ENCODE data around the gene NAV2. TPM values are rescaled to one million over a fixed set of nuclear protein-coding genes. Genes with fewer than 3 reads are reported as not detected.

NAV2 gene
- total and polyA plus RNA-seq, 2 donors (not counting 1 experiment from before 2014, with no cell fraction given): 8.1 to 14.0 TPM

DNA sequence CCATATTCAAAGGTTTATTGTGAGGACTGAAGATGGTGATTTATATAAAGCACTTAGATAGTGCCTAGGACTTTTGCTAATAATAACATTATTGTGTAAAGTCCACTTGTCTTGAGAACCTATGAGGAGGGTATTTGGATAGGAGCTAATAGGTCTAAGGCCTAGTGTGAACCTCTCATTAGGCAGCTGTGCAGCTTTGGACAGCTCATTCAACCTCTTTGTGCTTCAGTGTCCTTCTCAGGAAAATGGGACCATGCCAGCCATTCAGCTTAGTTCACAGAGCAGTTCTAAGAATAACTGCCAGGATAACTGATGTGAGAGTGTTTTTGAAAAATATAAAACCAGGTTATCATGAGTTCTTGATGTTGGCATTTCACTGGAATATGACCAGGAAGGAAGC lies 56.2 kb downstream of the NAV2 start:
- Histone ChIP-seq H3K9ac (ENCODE audit: insufficient read depth, low read length) (no peak overlapping the region), H3K36me3 (ENCODE audit: control insufficient read depth, insufficient read depth, low read length) (no peaks in the 10 kb centered on the region), H2AFZ (ENCODE audit: low read length) (no peak overlapping the region), H4K20me1 (ENCODE audit: control insufficient read depth, extremely low read depth, insufficient read depth, low read length) (peaks cover 14% of the 10 kb centered on the region), H3K4me1 (ENCODE audit: control insufficient read depth, extremely low read depth, insufficient read depth, low read length) (peaks cover 12% of the 10 kb centered on the region), H3K79me2 (ENCODE audit: control insufficient read depth, insufficient read depth, low read length) (peaks cover 61% of the 10 kb centered on the region), H3K9me3 (ENCODE audit: control insufficient read depth, insufficient read depth, low read depth, low read length) (no peaks in the 10 kb centered on the region), H3K4me2 (ENCODE audit: extremely low read depth, insufficient read depth, low read length) (no peak overlapping the region), H3K27ac (ENCODE audit: insufficient read depth, low read length) (no peak overlapping the region), H3K4me3 (replicated peaks in 1 of 4; ENCODE audit: control extremely low read depth in 1 of 4, insufficient read depth in 1 of 4, low read depth in 3 of 4, low read length in 4 of 4) (no peak overlapping the region), H3K27me3 (ENCODE audit: control insufficient read depth, insufficient read depth, low read length) (no peaks in the 10 kb centered on the region)
- TF ChIP-seq CTCF (conservative IDR thresholded peaks at IDR 0.05 in 1 of 2, IDR thresholded peaks at IDR 0.05 in 1 of 2; ENCODE audit: low read depth in 1 of 2, low read length in 2 of 2) (no peak), EZH2 (IDR thresholded peaks at IDR 0.05; ENCODE audit: low read length, missing control alignments) (no peak)
- no peak for DNase-seq (ENCODE audit: low read depth in 2 of 2)

DNA sequence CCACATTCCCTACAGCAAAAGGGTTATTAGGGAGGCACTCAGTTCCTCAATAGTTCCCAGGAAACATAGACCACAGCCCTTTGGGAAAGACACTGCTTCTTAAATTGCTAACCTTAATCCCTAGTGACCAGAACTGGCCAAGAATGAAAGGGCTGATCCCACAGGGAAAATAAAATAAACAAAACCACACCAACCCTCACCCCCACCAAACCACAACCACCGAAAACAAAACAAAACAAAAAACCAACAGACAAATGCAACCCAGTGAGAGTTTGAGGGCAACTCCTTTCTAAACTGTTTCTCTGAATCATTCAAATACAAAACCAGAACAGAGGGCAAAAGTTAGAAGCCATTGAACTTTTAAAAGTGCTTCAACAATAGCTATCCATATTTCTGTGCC lies 57.2 kb downstream of the NAV2 start:
- Histone ChIP-seq H3K4me3 (replicated peaks in 1 of 4; ENCODE audit: control extremely low read depth in 1 of 4, insufficient read depth in 1 of 4, low read depth in 3 of 4, low read length in 4 of 4) (no peak overlapping the region), H3K27ac (ENCODE audit: insufficient read depth, low read length) (no peak overlapping the region), H3K4me1 (ENCODE audit: control insufficient read depth, extremely low read depth, insufficient read depth, low read length) (peaks cover 12% of the 10 kb centered on the region), H3K9me3 (ENCODE audit: control insufficient read depth, insufficient read depth, low read depth, low read length) (no peaks in the 10 kb centered on the region), H3K4me2 (ENCODE audit: extremely low read depth, insufficient read depth, low read length) (no peak overlapping the region), H3K36me3 (ENCODE audit: control insufficient read depth, insufficient read depth, low read length) (no peaks in the 10 kb centered on the region), H3K79me2 (ENCODE audit: control insufficient read depth, insufficient read depth, low read length) (peaks cover 65% of the 10 kb centered on the region), H2AFZ (ENCODE audit: low read length) (no peak overlapping the region), H4K20me1 (ENCODE audit: control insufficient read depth, extremely low read depth, insufficient read depth, low read length) (peaks cover 14% of the 10 kb centered on the region), H3K27me3 (ENCODE audit: control insufficient read depth, insufficient read depth, low read length) (no peaks in the 10 kb centered on the region), H3K9ac (ENCODE audit: insufficient read depth, low read length) (no peak overlapping the region)
- DNase-seq (ENCODE audit: low read depth in 2 of 2): peak; percentile 71 to 88
- TF ChIP-seq CTCF (conservative IDR thresholded peaks at IDR 0.05 in 1 of 2, IDR thresholded peaks at IDR 0.05 in 1 of 2; ENCODE audit: low read depth in 1 of 2, low read length in 2 of 2) (no peak), EZH2 (IDR thresholded peaks at IDR 0.05; ENCODE audit: low read length, missing control alignments) (no peak)

DNA sequence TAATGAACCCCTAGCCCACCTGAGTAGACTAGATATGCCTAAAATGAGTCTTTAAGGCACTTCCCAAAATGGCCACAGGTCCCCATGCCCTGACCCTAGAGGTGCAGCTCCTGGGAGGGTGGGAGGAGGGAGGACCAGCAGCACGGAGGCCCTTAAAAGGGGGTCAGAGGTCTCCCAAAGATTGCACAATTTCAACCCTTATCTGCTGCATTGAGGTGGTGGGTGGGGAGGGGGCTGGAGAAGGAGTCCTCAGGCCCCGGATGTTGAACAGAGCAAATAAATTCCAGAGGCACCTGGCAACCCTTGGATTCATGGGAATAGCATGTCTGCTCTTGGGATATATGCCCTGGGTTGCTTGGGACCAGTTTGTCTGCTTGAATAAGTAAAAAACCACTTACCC lies 57.6 kb downstream of the NAV2 start:
- Histone ChIP-seq H3K4me3 (replicated peaks in 1 of 4; ENCODE audit: control extremely low read depth in 1 of 4, insufficient read depth in 1 of 4, low read depth in 3 of 4, low read length in 4 of 4) (no peak overlapping the region), H3K27me3 (ENCODE audit: control insufficient read depth, insufficient read depth, low read length) (no peaks in the 10 kb centered on the region), H3K79me2 (ENCODE audit: control insufficient read depth, insufficient read depth, low read length) (peaks cover 65% of the 10 kb centered on the region), H3K27ac (ENCODE audit: insufficient read depth, low read length) (no peak overlapping the region), H3K4me1 (ENCODE audit: control insufficient read depth, extremely low read depth, insufficient read depth, low read length) (peaks cover 12% of the 10 kb centered on the region), H3K36me3 (ENCODE audit: control insufficient read depth, insufficient read depth, low read length) (no peaks in the 10 kb centered on the region), H4K20me1 (ENCODE audit: control insufficient read depth, extremely low read depth, insufficient read depth, low read length) (peaks cover 14% of the 10 kb centered on the region), H3K9me3 (ENCODE audit: control insufficient read depth, insufficient read depth, low read depth, low read length) (no peaks in the 10 kb centered on the region), H3K9ac (ENCODE audit: insufficient read depth, low read length) (no peak overlapping the region), H3K4me2 (ENCODE audit: extremely low read depth, insufficient read depth, low read length) (no peak overlapping the region), H2AFZ (ENCODE audit: low read length) (no peak overlapping the region)
- no peak for DNase-seq (ENCODE audit: low read depth in 2 of 2)
- TF ChIP-seq EZH2 (IDR thresholded peaks at IDR 0.05; ENCODE audit: low read length, missing control alignments) (no peak), CTCF (conservative IDR thresholded peaks at IDR 0.05 in 1 of 2, IDR thresholded peaks at IDR 0.05 in 1 of 2; ENCODE audit: low read depth in 1 of 2, low read length in 2 of 2) (no peak)
